GM12878 (cell line): ENCODE data around the gene TAGLN. TPM values are rescaled to one million over a fixed set of nuclear protein-coding genes. Genes with fewer than 3 reads are reported as not detected.

Experiments used
- BCL11A ChIP-seq: IDR thresholded peaks from 2 replicates; pipeline ENCODE4 v1.6.1; 2011; ENCODE audit warnings: low read depth, low read length
- CHD2 ChIP-seq: IDR thresholded peaks from 2 replicates; pipeline ENCODE4 v1.6.1; 2011; ENCODE audit warnings: low read depth, low read length, improper control_type of control experiment, borderline replicate concordance
- DPF2 ChIP-seq: fragments of 450-650 bp; IDR thresholded peaks from 2 replicates; pipeline ENCODE4 v1.6.1; 2017; ENCODE audit warnings: mild to moderate bottlenecking
- EED ChIP-seq: sonication (generic); IDR thresholded peaks from 2 replicates; pipeline ENCODE4 v1.6.1; 2016; ENCODE audit warnings: antibody characterized with exemption, low read depth
- EGR1 ChIP-seq, 2 experiments: IDR thresholded peaks; 1 replicate in 1 of 2; 2 replicates in 1 of 2; pipeline ENCODE4 v1.6.1; 2011 to 2012; ENCODE audit warnings: low read depth in 2 of 2, low read length in 2 of 2, borderline replicate concordance in 1 of 2, mild to moderate bottlenecking in 1 of 2, moderate library complexity in 1 of 2
- FOXM1 ChIP-seq: IDR thresholded peaks from 2 replicates; pipeline ENCODE4 v1.6.1; 2012; ENCODE audit warnings: low read depth, mild to moderate bottlenecking, inconsistent platforms, low read length, moderate library complexity
- IKZF1 ChIP-seq: fragments of 450-650 bp; conservative IDR thresholded peaks from 2 replicates; pipeline ENCODE4 v1.6.1; 2017; ENCODE audit warnings: antibody characterized with exemption, mild to moderate bottlenecking
- IRF4 ChIP-seq: IDR thresholded peaks from 2 replicates; pipeline ENCODE4 v1.6.1; 2011; ENCODE audit warnings: low read depth, low read length
- KAT2A ChIP-seq: conservative IDR thresholded peaks from 2 replicates; pipeline ENCODE4 v1.6.1; 2011; ENCODE audit warnings: low read depth, low read length; ENCODE audit not compliant: control insufficient read depth
- MEF2B ChIP-seq: fragments of 450-650 bp; IDR thresholded peaks from 2 replicates; pipeline ENCODE4 v1.6.1; 2018; ENCODE audit warnings: mild to moderate bottlenecking, moderate library complexity; ENCODE audit not compliant: partially characterized antibody, poor library complexity, severe bottlenecking
- MTA2 ChIP-seq: fragments of 450-650 bp; IDR thresholded peaks from 2 replicates; pipeline ENCODE4 v1.6.1; 2016; ENCODE audit warnings: low read depth, mild to moderate bottlenecking, moderate library complexity
- MYB ChIP-seq: fragments of 150-350 bp; IDR thresholded peaks from 2 replicates; pipeline ENCODE4 v1.6.1; 2014; ENCODE audit warnings: mild to moderate bottlenecking, low read depth, low read length, borderline replicate concordance
- MYC ChIP-seq: IDR thresholded peaks from 2 replicates; pipeline ENCODE4 v1.6.1; 2011; ENCODE audit warnings: mild to moderate bottlenecking, low read length, moderate library complexity, inconsistent platforms; ENCODE audit not compliant: insufficient read depth, insufficient replicate concordance, insufficient read length, severe bottlenecking
- NR2C1 ChIP-seq: fragments of 450-650 bp; IDR thresholded peaks from 2 replicates; pipeline ENCODE4 v1.6.1; 2017; ENCODE audit warnings: antibody characterized with exemption, mild to moderate bottlenecking, moderate library complexity
- PBX3 ChIP-seq: IDR thresholded peaks from 2 replicates; pipeline ENCODE4 v1.6.1; 2011; ENCODE audit warnings: mild to moderate bottlenecking, low read depth, low read length, moderate library complexity; ENCODE audit not compliant: insufficient replicate concordance
- RBBP5 ChIP-seq: fragments of 200-600 bp; sonication (generic); conservative IDR thresholded peaks from 2 replicates; pipeline ENCODE4 v1.6.1; 2016
- SP1 ChIP-seq: IDR thresholded peaks from one replicate; pipeline ENCODE4 v1.6.1; 2011; ENCODE audit warnings: low read depth, low read length
- TARDBP ChIP-seq: IDR thresholded peaks from 2 replicates; pipeline ENCODE4 v1.6.1; 2016; ENCODE audit warnings: borderline replicate concordance
- YBX1 ChIP-seq: fragments of 450-650 bp; IDR thresholded peaks from 2 replicates; pipeline ENCODE4 v1.6.1; 2016; ENCODE audit warnings: antibody characterized with exemption
- ZNF592 ChIP-seq: fragments of 450-650 bp; IDR thresholded peaks from 2 replicates; pipeline ENCODE4 v1.6.1; 2017; ENCODE audit warnings: mild to moderate bottlenecking, moderate library complexity
- polyA plus RNA-seq, 11 experiments: library from polyadenylated mRNA; depleted of rRNA in 4 of 11; unstranded in 6 of 11; stranded (reverse) in 5 of 11; fragments of >200 nt; fragmentation: Nextera tagmentation in 4 of 11; fragmentation: Illumina TruSeq in 1 of 11; extraction: Ambion mirVana in 4 of 11; extraction: Trizol in 1 of 11; gene quantifications; 1 replicate in 1 of 11; 2 replicates in 10 of 11; pipeline versions ENCODE4 v1.2.1 to v1.2.3, GENCODE V29; 2011 to 2016; ENCODE audit warnings: inconsistent platforms in 2 of 11, missing spikeins in 2 of 11, low read depth in 1 of 11
- total RNA-seq, 4 experiments: library from RNA; depleted of rRNA in 3 of 4; stranded (reverse); fragments of >200 nt in 3 of 4; fragmentation: Illumina TruSeq in 1 of 4; extraction: Trizol in 1 of 4; gene quantifications; 2 replicates each; pipeline versions ENCODE4 v1.2.1 to v1.2.3, GENCODE V29; 2013 to 2021
- TF ChIP-seq, protein P1 (sequence below): fragments of 450-650 bp; IDR thresholded peaks from 2 replicates; pipeline ENCODE4 v1.6.1; 2016; ENCODE audit warnings: mild to moderate bottlenecking
- TF ChIP-seq, protein P2 (sequence below): IDR thresholded peaks from 2 replicates; pipeline ENCODE4 v1.6.1; 2012; ENCODE audit warnings: low read depth, low read length, improper control_type of control experiment

The TAGLN gene
- total and polyA plus RNA-seq, 10 of the 15 experiments (the other 5 are each of a cell fraction or from before 2014, with no cell fraction given): 0.26 to 4.6 (median 1.7) TPM

GRCh38 chr11:117232092-117232878, 33.1 kb downstream of the TAGLN start, which contains the start of gene RNF214 (continued):
- TF ChIP-seq NR2C1: peak; percentile 12; the same call in 1 of the 2 replicates
- peak; percentile 47 for TF ChIP-seq SP1
- peak; percentile 63 for TF ChIP-seq CHD2
- TF ChIP-seq, protein P1, sequence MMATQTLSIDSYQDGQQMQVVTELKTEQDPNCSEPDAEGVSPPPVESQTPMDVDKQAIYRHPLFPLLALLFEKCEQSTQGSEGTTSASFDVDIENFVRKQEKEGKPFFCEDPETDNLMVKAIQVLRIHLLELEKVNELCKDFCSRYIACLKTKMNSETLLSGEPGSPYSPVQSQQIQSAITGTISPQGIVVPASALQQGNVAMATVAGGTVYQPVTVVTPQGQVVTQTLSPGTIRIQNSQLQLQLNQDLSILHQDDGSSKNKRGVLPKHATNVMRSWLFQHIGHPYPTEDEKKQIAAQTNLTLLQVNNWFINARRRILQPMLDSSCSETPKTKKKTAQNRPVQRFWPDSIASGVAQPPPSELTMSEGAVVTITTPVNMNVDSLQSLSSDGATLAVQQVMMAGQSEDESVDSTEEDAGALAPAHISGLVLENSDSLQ: no peak
- TF ChIP-seq EED: no peak
- no peak for TF ChIP-seq TARDBP
- no peak for TF ChIP-seq YBX1
- no peak for TF ChIP-seq MTA2
- peak; percentile 37 for TF ChIP-seq MEF2B
- TF ChIP-seq RBBP5: no peak
- TF ChIP-seq, protein P2, sequence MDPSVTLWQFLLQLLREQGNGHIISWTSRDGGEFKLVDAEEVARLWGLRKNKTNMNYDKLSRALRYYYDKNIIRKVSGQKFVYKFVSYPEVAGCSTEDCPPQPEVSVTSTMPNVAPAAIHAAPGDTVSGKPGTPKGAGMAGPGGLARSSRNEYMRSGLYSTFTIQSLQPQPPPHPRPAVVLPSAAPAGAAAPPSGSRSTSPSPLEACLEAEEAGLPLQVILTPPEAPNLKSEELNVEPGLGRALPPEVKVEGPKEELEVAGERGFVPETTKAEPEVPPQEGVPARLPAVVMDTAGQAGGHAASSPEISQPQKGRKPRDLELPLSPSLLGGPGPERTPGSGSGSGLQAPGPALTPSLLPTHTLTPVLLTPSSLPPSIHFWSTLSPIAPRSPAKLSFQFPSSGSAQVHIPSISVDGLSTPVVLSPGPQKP: 0 out of 2 replicates have a peak, but pooled peaks have one; percentile 32
- TF ChIP-seq KAT2A: no peak
- peak in 1 of 2 experiments; percentile 64; a peak in 1 of 3 replicates for TF ChIP-seq EGR1 (IDR thresholded peaks at IDR 0.05; ENCODE audit: borderline replicate concordance in 1 of 2, low read depth in 2 of 2, low read length in 2 of 2)
- TF ChIP-seq BCL11A: no peak
- peak; percentile 17; the same call in 1 of the 2 replicates for TF ChIP-seq ZNF592
- peak; percentile 70 for TF ChIP-seq IKZF1
- no peak for TF ChIP-seq MYC
- no peak for TF ChIP-seq IRF4
- TF ChIP-seq MYB: no peak
- TF ChIP-seq FOXM1: no peak
- TF ChIP-seq PBX3: no peak
- TF ChIP-seq DPF2: peak; percentile 82; the same call in 1 of the 2 replicates
